GM19351 (cell line): Measurements from ENCODE around the gene CKMT2.
"Not testable (repeated sequence)": the region's sequence is repeated elsewhere in the genome, so short reads cannot be mapped to it uniquely, and the experiment has no call there.

Experiments
- ATAC-seq: cut with Tn5 transposase; IDR thresholded peaks from one replicate; pipeline ENCODE4 v1.9.1; 2021; ENCODE audit warnings: mild to moderate bottlenecking, moderate library complexity; ENCODE audit not compliant: unreplicated experiment

The CKMT2 gene

GRCh38 chr5:81249240-81249639 lies 16.1 kb downstream of the CKMT2 start:
- no peak for ATAC-seq

GRCh38 chr5:81250004-81250403 lies 16.9 kb downstream of the CKMT2 start:
- no peak for ATAC-seq

- no peak for ATAC-seq
Observed at GRCh38 chr5:81251922-81252321, 18.8 kb downstream of the CKMT2 start.

GRCh38 chr5:81252904-81253303 lies 19.8 kb downstream of the CKMT2 start:
- ATAC-seq: no peak

- no peak for ATAC-seq
Observed at GRCh38 chr5:81253875-81254274, 20.8 kb downstream of the CKMT2 start.

GRCh38 chr5:81254886-81255559 lies 21.9 kb downstream of the CKMT2 start:
- no peak for ATAC-seq

GRCh38 chr5:81256766-81257165 lies 23.6 kb downstream of the CKMT2 start:
- ATAC-seq: no peak

GRCh38 chr5:81262796-81263195 lies 29.7 kb downstream of the CKMT2 start:
- ATAC-seq: not testable (repeated sequence)

GRCh38 chr5:81265101-81265500 lies 32.0 kb downstream of the CKMT2 start:
- no peak for ATAC-seq

- no peak for ATAC-seq
Observed at GRCh38 chr5:81268521-81269196, 35.5 kb downstream of the CKMT2 start.

GRCh38 chr5:81269751-81270393 lies 36.8 kb downstream of the CKMT2 start:
- ATAC-seq: no peak

GRCh38 chr5:81270394-81271027 lies 37.4 kb downstream of the CKMT2 start:
- not testable (repeated sequence) for ATAC-seq

- no peak for ATAC-seq
Observed at GRCh38 chr5:81283976-81284375, 50.9 kb downstream of the CKMT2 start.

- ATAC-seq: no peak
Observed at GRCh38 chr5:81286059-81286617, 53.0 kb downstream of the CKMT2 start.

GRCh38 chr5:81288021-81288433 lies 54.9 kb downstream of the CKMT2 start:
- peak; percentile 38 for ATAC-seq

GRCh38 chr5:81290146-81290545 lies 57.0 kb downstream of the CKMT2 start:
- ATAC-seq: no peak

GRCh38 chr5:81292130-81292529 lies 59.0 kb downstream of the CKMT2 start:
- no peak for ATAC-seq

GRCh38 chr5:81294021-81294420 lies 60.9 kb downstream of the CKMT2 start:
- ATAC-seq: not testable (repeated sequence)

GRCh38 chr5:81297531-81297930 lies 64.4 kb downstream of the CKMT2 start:
- ATAC-seq: no peak

- ATAC-seq: no peak
Observed at GRCh38 chr5:81300921-81301270, 67.8 kb downstream of the CKMT2 start.

- ATAC-seq: peak; percentile 96
Observed at GRCh38 chr5:81301271-81302015, 68.3 kb downstream of the CKMT2 start, which contains the start of gene ZCCHC9. ZCCHC9 (plus strand) TSS chr5:81301587; CDS start chr5:81304758, 3,171 bp downstream.
